H1 (cell line): ENCODE results near the gene SNAP47. TPM values are rescaled to one million over a fixed set of nuclear protein-coding genes. Genes with fewer than 3 reads are reported as not detected.

Experiments
- CHD7 ChIP-seq: fragments of 300-600 bp; sonication (generic); IDR thresholded peaks from 2 replicates; pipeline ENCODE4 v1.7.1; 2012; ENCODE audit warnings: low read length, moderate library complexity, mild to moderate bottlenecking, inconsistent platforms; ENCODE audit not compliant: insufficient replicate concordance
- SUZ12 ChIP-seq: fragments of 200-600 bp; sonication (generic); IDR thresholded peaks from 2 replicates; pipeline ENCODE4 v1.6.1; 2012; ENCODE audit warnings: mild to moderate bottlenecking, inconsistent platforms, low read length, moderate library complexity, mixed read lengths
- TEAD4 ChIP-seq: IDR thresholded peaks from 2 replicates; pipeline ENCODE4 v1.6.1; 2012; ENCODE audit warnings: low read depth, low read length, inconsistent platforms, mixed read lengths
- polyA plus RNA-seq, 7 experiments: library from polyadenylated mRNA; depleted of rRNA in 3 of 7; stranded (reverse) in 5 of 7; unstranded in 2 of 7; fragments of >200 nt in 5 of 7; fragments of 200-250 nt in 2 of 7; gene quantifications; 1 replicate in 5 of 7; 2 replicates in 1 of 7; 4 replicates in 1 of 7; pipeline versions ENCODE4 v1.2.1 to v1.2.3, GENCODE V29; 2011 to 2013; ENCODE audit warnings: missing spikeins in 2 of 7, mixed read lengths in 2 of 7
- total RNA-seq: library from RNA; stranded (reverse); fragmentation: NEBNext Ultra II Directional; extraction: Animal tissue kit (Norgen Biotek cat#: 25700); gene quantifications from 2 replicates; pipeline ENCODE4 v1.2.1, GENCODE V29; 2021

SNAP47 gene
- total and polyA plus RNA-seq, 2 of the 8 experiments (the other 6 are each of a cell fraction or from before 2014, with no cell fraction given): 37.6 to 42.2 TPM

- TF ChIP-seq CHD7 (no peak), TEAD4 (no peak), SUZ12 (no peak)
Observed at GRCh38 chr1:227793079-227793947, 58.1 kb downstream of the SNAP47 start (continued).
